Fibroblast of the aortic adventitia (primary cell): ENCODE measurements around the gene TASL. TPM values are rescaled to one million over a fixed set of nuclear protein-coding genes. Genes with fewer than 3 reads are reported as not detected.
"Not testable (repeated sequence)": the region's sequence is repeated elsewhere in the genome, so short reads cannot be mapped to it uniquely, and the experiment has no call there.

Experiments used
- DNase-seq: peaks from one replicate; pipeline ENCODE4 v3.0.0-alpha.2; 2010; ENCODE audit warnings: low read depth
- H3K4me3 ChIP-seq: 2 replicates; pipeline ENCODE4 v1.5.1; 2011; ENCODE audit warnings: low read depth, mild to moderate bottlenecking, control low read depth, low read length, moderate library complexity
- CTCF ChIP-seq: IDR thresholded peaks from 2 replicates; pipeline ENCODE4 v1.5.1; 2011; ENCODE audit warnings: mild to moderate bottlenecking, low read length, control low read depth, inconsistent platforms; ENCODE audit not compliant: insufficient read depth
- total RNA-seq: library from RNA; depleted of rRNA; stranded (reverse); fragments of >200 nt; gene quantifications from 2 replicates; pipeline ENCODE4 v1.2.3, GENCODE V29; 2012; ENCODE audit warnings: low replicate concordance

The TASL gene
- total RNA-seq, 1 donor = not detected

- no peak overlapping the region for H3K4me3 ChIP-seq
- DNase-seq = no peak
- TF ChIP-seq CTCF = no peak
Measured at GRCh38 chrX:30576881-30577280, 685 bp downstream of the TASL start.

- no peak for DNase-seq
- no peak overlapping the region for H3K4me3 ChIP-seq
- TF ChIP-seq CTCF = no peak
Measured at GRCh38 chrX:30573125-30573524, 4.4 kb downstream of the TASL start.

GRCh38 chrX:30572678-30573077, 4.9 kb downstream of the TASL start:
- DNase-seq = no peak
- TF ChIP-seq CTCF = no peak
- H3K4me3 ChIP-seq = no peak overlapping the region

GRCh38 chrX:30572004-30572403, 5.6 kb downstream of the TASL start:
- no peak overlapping the region for H3K4me3 ChIP-seq
- no peak for DNase-seq
- no peak for TF ChIP-seq CTCF

- DNase-seq = peak; percentile 57
- TF ChIP-seq CTCF = peak; percentile 50
- no peak overlapping the region for H3K4me3 ChIP-seq
Measured at GRCh38 chrX:30570505-30570904, 7.1 kb downstream of the TASL start.

GRCh38 chrX:30568136-30568535, 9.4 kb downstream of the TASL start:
- peak; percentile 2 for DNase-seq
- no peak for TF ChIP-seq CTCF
- H3K4me3 ChIP-seq = no peak overlapping the region

- DNase-seq, H3K4me3 ChIP-seq: not testable (repeated sequence)
Measured at GRCh38 chrX:30563070-30563469, 14.5 kb downstream of the TASL start.

GRCh38 chrX:30561191-30561590, 16.4 kb downstream of the TASL start:
- no peak for DNase-seq
- TF ChIP-seq CTCF = no peak
- H3K4me3 ChIP-seq = no peak overlapping the region
